AG09309 (cell line): ENCODE data around the gene HDAC7.
A peak's percentile ranks its signal among the peaks of the same experiment; 100 is the strongest.

ENCODE experiments used
- DNase-seq: peaks from one replicate; pipeline ENCODE4 v3.0.0-alpha.2; 2010; ENCODE audit warnings: low read depth
- H3K4me3 ChIP-seq: 2 replicates; pipeline ENCODE4 v1.5.1; 2011; ENCODE audit warnings: mild to moderate bottlenecking, low read depth, low read length, moderate library complexity; ENCODE audit not compliant: control insufficient read depth
- TF ChIP-seq, protein P1 (sequence below): IDR thresholded peaks from 2 replicates; pipeline ENCODE4 v1.5.1; 2011; ENCODE audit warnings: mild to moderate bottlenecking, low read depth, low read length, inconsistent platforms; ENCODE audit not compliant: insufficient read depth, control insufficient read depth; ENCODE audit errors: missing control alignments

The HDAC7 gene

GRCh38 chr12:47819896-47820630, at the start of gene HDAC7:
Gene HDAC7 (minus strand): TSS chr12:47819903. CDS start chr12:47819785, 118 bp downstream.
- DNase-seq, result no peak
- TF ChIP-seq, protein P1, sequence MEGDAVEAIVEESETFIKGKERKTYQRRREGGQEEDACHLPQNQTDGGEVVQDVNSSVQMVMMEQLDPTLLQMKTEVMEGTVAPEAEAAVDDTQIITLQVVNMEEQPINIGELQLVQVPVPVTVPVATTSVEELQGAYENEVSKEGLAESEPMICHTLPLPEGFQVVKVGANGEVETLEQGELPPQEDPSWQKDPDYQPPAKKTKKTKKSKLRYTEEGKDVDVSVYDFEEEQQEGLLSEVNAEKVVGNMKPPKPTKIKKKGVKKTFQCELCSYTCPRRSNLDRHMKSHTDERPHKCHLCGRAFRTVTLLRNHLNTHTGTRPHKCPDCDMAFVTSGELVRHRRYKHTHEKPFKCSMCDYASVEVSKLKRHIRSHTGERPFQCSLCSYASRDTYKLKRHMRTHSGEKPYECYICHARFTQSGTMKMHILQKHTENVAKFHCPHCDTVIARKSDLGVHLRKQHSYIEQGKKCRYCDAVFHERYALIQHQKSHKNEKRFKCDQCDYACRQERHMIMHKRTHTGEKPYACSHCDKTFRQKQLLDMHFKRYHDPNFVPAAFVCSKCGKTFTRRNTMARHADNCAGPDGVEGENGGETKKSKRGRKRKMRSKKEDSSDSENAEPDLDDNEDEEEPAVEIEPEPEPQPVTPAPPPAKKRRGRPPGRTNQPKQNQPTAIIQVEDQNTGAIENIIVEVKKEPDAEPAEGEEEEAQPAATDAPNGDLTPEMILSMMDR, result no peak
- peak within 1 kb of the TSS; percentile 95 for H3K4me3 ChIP-seq

GRCh38 chr12:47868552-47869031, 48.9 kb upstream of the HDAC7 start:
- no peak overlapping the region for H3K4me3 ChIP-seq
- no peak for DNase-seq
- TF ChIP-seq, protein P1, result no peak

DNA sequence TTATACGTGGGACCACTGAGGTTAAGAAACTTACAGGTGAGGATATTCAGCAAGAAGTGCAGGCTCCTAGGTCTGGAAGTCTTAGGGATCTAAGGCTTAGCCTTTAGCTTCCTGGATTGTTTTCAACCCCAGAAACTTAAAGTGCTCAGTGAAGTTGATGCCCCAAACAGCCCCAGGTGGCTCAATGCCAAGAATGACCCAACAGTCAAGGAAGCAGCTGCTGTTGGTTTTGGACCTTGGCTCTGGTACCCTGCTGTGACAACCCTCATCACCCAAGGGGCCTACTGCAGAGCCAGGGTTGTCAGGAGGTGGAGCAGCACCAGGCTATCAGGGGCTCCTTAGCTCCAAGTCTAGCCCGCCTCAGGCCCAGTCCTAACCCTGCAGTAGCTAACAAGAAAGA, 48.3 kb upstream of the HDAC7 start:
- no peak for DNase-seq
- no peak overlapping the region for H3K4me3 ChIP-seq
- TF ChIP-seq, protein P1, result no peak

- H3K4me3 ChIP-seq, result no peak overlapping the region
- TF ChIP-seq, protein P1, result no peak
- peak; percentile 49 for DNase-seq
These were observed 47.8 kb upstream of the HDAC7 start for GRCh38 chr12:47867495-47867941.

DNA sequence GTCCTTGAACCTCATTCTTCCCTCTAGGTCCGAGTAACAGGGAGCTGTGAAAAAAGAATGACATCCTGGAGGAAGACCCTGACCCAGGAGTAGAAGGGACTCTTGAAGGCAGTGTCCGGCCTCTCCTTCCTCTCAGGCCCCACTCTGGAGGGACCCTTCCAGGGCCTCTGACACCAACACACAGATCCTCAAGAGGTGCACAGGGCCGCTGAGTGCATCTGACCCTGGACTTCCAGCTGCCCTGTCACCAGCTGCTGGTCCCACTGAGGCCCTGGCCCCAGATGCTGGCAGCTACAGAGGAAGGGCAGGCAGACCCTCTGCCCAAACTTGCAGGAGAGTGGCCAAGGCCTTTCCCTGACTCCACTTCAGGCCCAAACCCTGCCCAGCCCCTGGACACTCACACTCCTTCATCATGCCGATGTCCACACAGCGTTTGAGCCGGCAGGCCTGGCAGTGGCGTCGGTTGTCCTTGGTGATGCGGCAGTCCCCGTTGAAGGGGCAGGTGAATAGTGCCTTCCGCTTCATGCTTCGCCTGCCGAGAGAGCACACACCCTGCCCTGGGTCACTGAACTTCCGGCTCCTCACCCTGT, 45.0 kb upstream of the HDAC7 start:
- DNase-seq, result no peak
- TF ChIP-seq, protein P1, result no peak
- H3K4me3 ChIP-seq, result no peak overlapping the region

DNA sequence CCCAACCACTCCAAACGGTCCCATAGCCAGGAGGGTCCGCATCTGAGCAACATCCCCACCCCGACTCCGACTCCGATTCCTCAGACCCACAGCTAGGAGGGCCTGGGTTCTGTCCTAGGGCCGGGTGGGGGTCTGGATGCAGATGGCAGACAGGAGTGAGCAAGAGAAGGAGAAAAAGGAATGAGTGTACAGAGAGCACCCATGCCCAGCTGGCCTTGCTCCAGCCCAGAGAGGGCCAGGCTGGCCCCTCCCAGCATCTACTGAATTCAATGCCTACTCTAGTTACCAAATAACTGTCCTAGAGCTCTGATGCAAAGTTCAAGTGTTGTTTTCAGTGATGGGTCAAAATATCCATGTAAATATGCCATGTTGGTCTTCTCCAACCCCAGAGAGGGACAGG, 44.3 kb upstream of the HDAC7 start:
- TF ChIP-seq, protein P1, result no peak
- no peak for DNase-seq
- no peak overlapping the region for H3K4me3 ChIP-seq

DNA sequence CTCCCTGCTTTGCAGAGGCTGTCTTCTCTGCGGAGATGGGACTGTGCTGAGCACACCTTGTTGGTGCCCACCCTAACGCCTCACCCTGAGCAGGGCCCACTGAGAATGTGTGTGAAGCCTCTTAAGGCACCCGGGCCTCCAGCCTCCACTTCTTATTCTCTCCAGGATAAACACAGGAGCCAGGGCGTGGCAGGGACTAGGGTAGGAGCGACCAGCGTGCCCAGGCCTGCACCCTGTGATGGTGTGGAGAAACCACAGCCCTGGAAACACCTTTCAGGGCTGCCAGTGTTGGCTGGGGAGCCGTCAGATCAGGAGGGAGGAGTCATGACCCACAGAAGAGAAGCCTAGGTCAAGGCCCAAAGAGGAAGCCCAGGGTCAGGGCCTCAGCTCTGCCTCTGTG, 43.8 kb upstream of the HDAC7 start:
- DNase-seq, result no peak
- no peak overlapping the region for H3K4me3 ChIP-seq
- TF ChIP-seq, protein P1, result no peak
